Keratinocyte (primary cell): Measurements from ENCODE around the gene ZNF708. TPM values are rescaled to one million over a fixed set of nuclear protein-coding genes. Genes with fewer than 3 reads are reported as not detected.

Source experiments
- DNase-seq: peaks from one replicate; pipeline ENCODE4 v3.0.0-alpha.2; 2011; ENCODE audit warnings: low read depth, missing footprints, low spot score
- FAIRE-seq: peaks from 2 replicates; lab custom pipeline; 2011; peaks lifted over from hg19 to GRCh38; lab: Jason Lieb, UNC
- H2AFZ ChIP-seq: 2 replicates; pipeline ENCODE4 v1.6.0; 2012; ENCODE audit warnings: low read length, control low read depth, inconsistent platforms; ENCODE audit not compliant: control insufficient read depth
- H3K27ac ChIP-seq: 2 replicates; pipeline ENCODE4 v1.5.1; 2011; ENCODE audit warnings: low read length; ENCODE audit not compliant: control insufficient read depth, insufficient read depth
- H3K27me3 ChIP-seq: 3 replicates; pipeline ENCODE4 v1.6.0; 2011; ENCODE audit warnings: low read length; ENCODE audit not compliant: control insufficient read depth, insufficient read depth; ENCODE audit errors: extremely low read depth
- H3K36me3 ChIP-seq, 2 experiments: 2 replicates in 1 of 2; 3 replicates in 1 of 2; pipeline ENCODE4 v1.5.1; 2011; ENCODE audit warnings: low read length in 2 of 2, mild to moderate bottlenecking in 1 of 2; ENCODE audit not compliant: control insufficient read depth in 2 of 2, insufficient read depth in 2 of 2; ENCODE audit errors: extremely low read depth in 1 of 2
- H3K4me1 ChIP-seq: 3 replicates; pipeline ENCODE4 v1.5.1; 2011; ENCODE audit warnings: low read length; ENCODE audit not compliant: control insufficient read depth, insufficient read depth; ENCODE audit errors: extremely low read depth
- H3K4me2 ChIP-seq: 3 replicates; pipeline ENCODE4 v1.6.0; 2011; ENCODE audit warnings: low read depth, low read length; ENCODE audit not compliant: control insufficient read depth, insufficient read depth; ENCODE audit errors: extremely low read depth
- H3K4me3 ChIP-seq, 3 experiments: fragments of 200-600 bp in 1 of 3; sonication (generic) in 1 of 3; 2 replicates in 2 of 3; 3 replicates in 1 of 3; pipeline ENCODE4 v1.5.1; 2011 to 2016; ENCODE audit warnings: low read length in 3 of 3, mild to moderate bottlenecking in 3 of 3, control low read depth in 2 of 3, inconsistent platforms in 1 of 3, low read depth in 1 of 3, mixed read lengths in 1 of 3, mixed run types in 1 of 3, moderate library complexity in 1 of 3; ENCODE audit not compliant: control insufficient read depth in 2 of 3, insufficient read depth in 2 of 3; ENCODE audit errors: extremely low read depth in 1 of 3
- H3K79me2 ChIP-seq: 2 replicates; pipeline ENCODE4 v1.6.0; 2012; ENCODE audit warnings: low read length; ENCODE audit not compliant: control insufficient read depth, insufficient read depth
- H3K9ac ChIP-seq: 3 replicates; pipeline ENCODE4 v1.6.0; 2011; ENCODE audit warnings: low read length; ENCODE audit not compliant: control insufficient read depth, insufficient read depth; ENCODE audit errors: extremely low read depth
- H3K9me1 ChIP-seq: 3 replicates; pipeline ENCODE4 v1.6.0; 2011; ENCODE audit warnings: low read length; ENCODE audit not compliant: control insufficient read depth, insufficient read depth; ENCODE audit errors: extremely low read depth
- H3K9me3 ChIP-seq: 2 replicates; pipeline ENCODE4 v1.5.1; 2012; ENCODE audit warnings: low read depth, low read length; ENCODE audit not compliant: control insufficient read depth
- H4K20me1 ChIP-seq: 3 replicates; pipeline ENCODE4 v1.6.0; 2011; ENCODE audit warnings: low read length; ENCODE audit not compliant: control insufficient read depth, insufficient read depth; ENCODE audit errors: extremely low read depth
- CTCF ChIP-seq, 3 experiments: IDR thresholded peaks in 1 of 3; conservative IDR thresholded peaks in 1 of 3; optimal IDR thresholded peaks in 1 of 3; 2 replicates in 2 of 3; 3 replicates in 1 of 3; pipeline versions ENCODE3 to v1.5.1; 2011; ENCODE audit warnings: low read length in 3 of 3, mild to moderate bottlenecking in 3 of 3, moderate library complexity in 2 of 3, control low read depth in 1 of 3, inconsistent platforms in 1 of 3; ENCODE audit not compliant: insufficient read depth in 2 of 3; ENCODE audit errors: extremely low read depth in 1 of 3
- EZH2 ChIP-seq: IDR thresholded peaks from one replicate; pipeline ENCODE4 v1.6.1; 2012; ENCODE audit warnings: inconsistent platforms, mild to moderate bottlenecking, low read length, moderate library complexity
- dilution Hi-C: fragments of 300-500 bp; cut with MboI; formaldehyde crosslinking; loops from one replicate; pipeline ENCODE4 v1.7.0; 2020; ENCODE audit warnings: low sequenced_read_pairs; ENCODE audit not compliant: extremely low pct_ligation_motif_present
- polyA plus RNA-seq, 5 experiments: library from polyadenylated mRNA; depleted of rRNA in 3 of 5; stranded (reverse) in 3 of 5; stranded (forward) in 1 of 5; unstranded in 1 of 5; fragments of >200 nt; gene quantifications; 1 replicate in 1 of 5; 2 replicates in 3 of 5; 3 replicates in 1 of 5; pipeline versions ENCODE4 v1.2.1 to v1.2.3, GENCODE V29; 2011 to 2012; ENCODE audit warnings: missing spikeins in 2 of 5, low read depth in 1 of 5, low replicate concordance in 1 of 5

Gene ZNF708
- polyA plus RNA-seq, 1 donor (not counting 4 experiments of a cell fraction or from before 2014, with no cell fraction given), result 5.7 TPM

GRCh38 chr19:21322528-21322927 lies 6.7 kb downstream of the ZNF708 start:
- H3K36me3 ChIP-seq, result peaks cover 0 to 5% of the 10 kb centered on the region in 2 experiments

GRCh38 chr19:21321996-21322395 lies 7.2 kb downstream of the ZNF708 start:
- H3K4me2 ChIP-seq, result no peak overlapping the region
- peaks cover 0 to 5% of the 10 kb centered on the region in 2 experiments for H3K36me3 ChIP-seq
- peaks cover 66% of the 10 kb centered on the region for H3K79me2 ChIP-seq
- no peaks in the 10 kb centered on the region for H3K27me3 ChIP-seq
- H4K20me1 ChIP-seq, result no peaks in the 10 kb centered on the region
- no peak overlapping the region for H3K27ac ChIP-seq
- H2AFZ ChIP-seq, result no peak overlapping the region
- no peak overlapping the region for H3K4me3 ChIP-seq
- no peaks in the 10 kb centered on the region for H3K4me1 ChIP-seq
- no peak overlapping the region for H3K9ac ChIP-seq
- dilution Hi-C loops, result no loop called here
- H3K9me1 ChIP-seq, result no peaks in the 10 kb centered on the region
- peaks cover 5% of the 10 kb centered on the region for H3K9me3 ChIP-seq
- no peak for DNase-seq
- no peak for FAIRE-seq
- TF ChIP-seq CTCF (optimal IDR thresholded peaks at IDR 0.05 in 1 of 3, IDR thresholded peaks at IDR 0.05 in 1 of 3, conservative IDR thresholded peaks at IDR 0.05 in 1 of 3; ENCODE audit: extremely low read depth in 1 of 3, insufficient read depth in 2 of 3, low read length in 3 of 3) (no peak), EZH2 (no peak)

More at GRCh38 chr19:21322528-21322927, 6.7 kb downstream of the ZNF708 start:
- H3K27ac ChIP-seq, result no peak overlapping the region
- no peak for TF ChIP-seq EZH2
- no peak for TF ChIP-seq CTCF (optimal IDR thresholded peaks at IDR 0.05 in 1 of 3, IDR thresholded peaks at IDR 0.05 in 1 of 3, conservative IDR thresholded peaks at IDR 0.05 in 1 of 3; ENCODE audit: extremely low read depth in 1 of 3, insufficient read depth in 2 of 3, low read length in 3 of 3)
- no peak overlapping the region for H3K4me2 ChIP-seq
- H3K27me3 ChIP-seq, result no peaks in the 10 kb centered on the region
- dilution Hi-C loops, result no loop called here
- H2AFZ ChIP-seq, result no peak overlapping the region
- no peaks in the 10 kb centered on the region for H4K20me1 ChIP-seq
- no peaks in the 10 kb centered on the region for H3K4me1 ChIP-seq
- FAIRE-seq (no peak), DNase-seq (no peak)
- H3K9me1 ChIP-seq, result no peaks in the 10 kb centered on the region
- H3K9ac ChIP-seq, result no peak overlapping the region
- no peak overlapping the region for H3K4me3 ChIP-seq
- H3K9me3 ChIP-seq, result peaks cover 5% of the 10 kb centered on the region
- peaks cover 66% of the 10 kb centered on the region for H3K79me2 ChIP-seq
